Caki2 (cell line): ENCODE results near the gene SH3BP5L. TPM values are rescaled to one million over a fixed set of nuclear protein-coding genes. Genes with fewer than 3 reads are reported as not detected.
"Not testable (repeated sequence)": the region's sequence is repeated elsewhere in the genome, so short reads cannot be mapped to it uniquely, and the experiment has no call there.

Experiments used
- DNase-seq: peaks from one replicate; pipeline ENCODE4 v3.0.0-alpha.2; 2015; ENCODE audit warnings: low read depth
- in situ Hi-C: cut with HindIII; loops from 2 replicates; pipeline ENCODE4 v1.10.0; 2016; ENCODE audit warnings: low sequenced_read_pairs, low pct_unique_long_range_greater_than_20kb, mixed read lengths
- total RNA-seq: library from RNA; depleted of rRNA; stranded (reverse); fragments of >200 nt; shearing (Covaris generic); gene quantifications from 2 replicates; pipeline ENCODE4 v1.2.3, GENCODE V29; 2014; ENCODE audit warnings: low replicate concordance

SH3BP5L gene
- total RNA-seq, 1 experiment from 2014 or later: 30.8 TPM

- in situ Hi-C loops: no loop called here
- no peak for DNase-seq
These were observed 11.5 kb upstream of the SH3BP5L start for GRCh38 chr1:248837045-248837780.

GRCh38 chr1:248834343-248834940 lies 8.7 kb upstream of the SH3BP5L start:
- DNase-seq: no peak
- in situ Hi-C loops: no loop called here

GRCh38 chr1:248831842-248832241 lies 6.1 kb upstream of the SH3BP5L start:
- no peak for DNase-seq
- in situ Hi-C loops: no loop called here

GRCh38 chr1:248830718-248831017 lies 5.0 kb upstream of the SH3BP5L start:
- in situ Hi-C loops, DNase-seq: not testable (repeated sequence)

- in situ Hi-C loops: no loop called here
- no peak for DNase-seq
These were observed 3.1 kb upstream of the SH3BP5L start for GRCh38 chr1:248828845-248829244.

- no peak for DNase-seq
- in situ Hi-C loops: no loop called here
These were observed 174 bp downstream of the SH3BP5L start for GRCh38 chr1:248825573-248825908.

- no peak for DNase-seq
- in situ Hi-C loops: no loop called here
These were observed 579 bp downstream of the SH3BP5L start for GRCh38 chr1:248825136-248825535.

GRCh38 chr1:248824701-248825100 lies 1.0 kb downstream of the SH3BP5L start:
- DNase-seq: no peak
- in situ Hi-C loops: no loop called here

GRCh38 chr1:248824301-248824700 lies 1.4 kb downstream of the SH3BP5L start:
- no peak for DNase-seq
- in situ Hi-C loops: no loop called here

GRCh38 chr1:248823517-248824001 lies 2.2 kb downstream of the SH3BP5L start:
- DNase-seq: no peak

GRCh38 chr1:248822148-248823032 lies 3.3 kb downstream of the SH3BP5L start:
- DNase-seq: no peak

More at GRCh38 chr1:248823517-248824001, 2.2 kb downstream of the SH3BP5L start:
- in situ Hi-C loops: no loop called here

GRCh38 chr1:248821641-248822040 lies 4.1 kb downstream of the SH3BP5L start:
- in situ Hi-C loops: no loop called here

More at GRCh38 chr1:248822148-248823032, 3.3 kb downstream of the SH3BP5L start:
- in situ Hi-C loops: no loop called here

GRCh38 chr1:248821101-248821500 lies 4.6 kb downstream of the SH3BP5L start:
- in situ Hi-C loops: no loop called here
- peak; percentile 60 for DNase-seq

More at GRCh38 chr1:248821641-248822040, 4.1 kb downstream of the SH3BP5L start:
- no peak for DNase-seq

- in situ Hi-C loops: no loop called here
- DNase-seq: no peak
These were observed 5.6 kb downstream of the SH3BP5L start for GRCh38 chr1:248820041-248820585.

GRCh38 chr1:248818505-248819374 lies 7.0 kb downstream of the SH3BP5L start:
- in situ Hi-C loops: no loop called here
- no peak for DNase-seq

GRCh38 chr1:248817065-248817464 lies 8.7 kb downstream of the SH3BP5L start:
- no peak for DNase-seq
- in situ Hi-C loops: no loop called here

- DNase-seq: no peak
- in situ Hi-C loops: no loop called here
These were observed 9.5 kb downstream of the SH3BP5L start for GRCh38 chr1:248816042-248816851.
